ENCODE results near the gene USP49. TPM values are rescaled to one million over a fixed set of nuclear protein-coding genes. Genes with fewer than 3 reads are reported as not detected.
"Not testable (repeated sequence)": the region's sequence is repeated elsewhere in the genome, so short reads cannot be mapped to it uniquely, and the experiment has no call there.

USP49 gene
- 2.3 and 3.0 TPM in 2 replicates for total RNA-seq

DNA sequence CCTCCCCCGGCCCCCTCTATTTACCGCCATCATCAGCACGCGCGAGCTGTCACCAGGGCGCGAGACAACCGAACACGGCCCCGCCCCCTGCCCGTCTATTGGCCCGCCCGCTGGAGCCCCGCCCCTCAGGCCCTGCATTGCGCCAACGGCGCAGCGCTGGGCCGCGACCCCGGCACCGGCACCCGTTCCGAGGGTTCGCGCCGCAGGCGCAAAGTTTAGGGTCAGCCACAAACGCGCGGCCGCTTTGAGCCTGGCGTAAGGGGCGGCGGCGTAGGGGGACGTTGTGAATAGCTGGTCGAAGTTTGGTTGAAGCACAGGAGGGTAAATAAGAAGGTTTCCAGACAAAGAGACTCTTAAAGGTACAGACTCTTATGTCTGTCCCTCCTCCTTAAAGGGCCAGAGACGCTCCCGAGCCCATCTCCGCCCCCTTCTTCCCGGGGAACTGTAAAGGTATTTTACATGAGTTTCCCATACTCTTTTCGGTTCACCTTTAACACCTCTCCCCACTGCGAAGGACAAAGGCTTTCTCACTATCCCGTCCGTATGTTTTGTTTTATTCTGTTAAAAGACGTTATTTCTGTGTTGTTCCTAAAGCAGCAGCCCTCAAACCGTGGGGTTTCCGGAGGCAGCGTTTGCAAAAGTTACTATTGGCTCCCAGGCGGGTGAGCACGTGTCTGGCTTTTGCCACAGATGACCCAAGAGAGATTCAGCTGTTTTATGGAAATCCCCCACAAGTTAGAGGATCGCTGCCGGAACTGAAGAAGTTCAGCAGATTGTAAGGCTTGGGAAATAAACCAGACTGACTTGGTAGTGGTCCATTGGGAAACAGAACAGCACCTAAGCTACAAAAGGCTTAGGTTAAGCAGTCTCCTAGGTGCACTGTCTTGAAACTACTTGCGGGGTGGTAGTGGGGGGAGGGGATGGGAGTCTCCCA is at the start of gene USP49:
Gene USP49 (minus strand): TSS at position 76 of the 934 bp plus-strand sequence. CDS start 88,392 bp downstream, outside the sequence.
- peak within 1 kb of the TSS; percentile 89 for H3K4me3 ChIP-seq (ENCODE audit: low read depth, low read length)
- TF ChIP-seq, protein P1, sequence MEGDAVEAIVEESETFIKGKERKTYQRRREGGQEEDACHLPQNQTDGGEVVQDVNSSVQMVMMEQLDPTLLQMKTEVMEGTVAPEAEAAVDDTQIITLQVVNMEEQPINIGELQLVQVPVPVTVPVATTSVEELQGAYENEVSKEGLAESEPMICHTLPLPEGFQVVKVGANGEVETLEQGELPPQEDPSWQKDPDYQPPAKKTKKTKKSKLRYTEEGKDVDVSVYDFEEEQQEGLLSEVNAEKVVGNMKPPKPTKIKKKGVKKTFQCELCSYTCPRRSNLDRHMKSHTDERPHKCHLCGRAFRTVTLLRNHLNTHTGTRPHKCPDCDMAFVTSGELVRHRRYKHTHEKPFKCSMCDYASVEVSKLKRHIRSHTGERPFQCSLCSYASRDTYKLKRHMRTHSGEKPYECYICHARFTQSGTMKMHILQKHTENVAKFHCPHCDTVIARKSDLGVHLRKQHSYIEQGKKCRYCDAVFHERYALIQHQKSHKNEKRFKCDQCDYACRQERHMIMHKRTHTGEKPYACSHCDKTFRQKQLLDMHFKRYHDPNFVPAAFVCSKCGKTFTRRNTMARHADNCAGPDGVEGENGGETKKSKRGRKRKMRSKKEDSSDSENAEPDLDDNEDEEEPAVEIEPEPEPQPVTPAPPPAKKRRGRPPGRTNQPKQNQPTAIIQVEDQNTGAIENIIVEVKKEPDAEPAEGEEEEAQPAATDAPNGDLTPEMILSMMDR (IDR thresholded peaks at IDR 0.05; ENCODE audit: insufficient read depth, low read depth, low read length) = no peak
- peak; percentile 96 for DNase-seq (ENCODE audit: low read depth)

DNA sequence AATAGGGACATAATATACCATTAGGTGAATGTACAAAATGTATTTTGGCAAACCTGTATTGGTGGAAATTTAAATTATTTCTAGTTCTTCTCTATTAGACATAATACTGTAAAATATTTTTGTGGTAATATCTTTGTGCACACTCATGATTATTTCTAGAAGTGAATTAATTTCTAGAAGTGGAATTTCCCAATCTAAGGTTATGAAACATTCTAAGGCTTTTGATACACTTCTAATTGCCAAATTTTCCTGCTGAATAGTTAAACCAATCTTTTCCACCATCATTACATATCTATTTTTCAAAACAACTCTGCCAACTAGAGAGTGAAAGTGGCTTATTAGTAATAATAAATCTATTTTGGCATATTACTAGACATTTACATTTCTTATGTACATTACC is 48.3 kb upstream of the USP49 start:
- TF ChIP-seq, protein P1 (IDR thresholded peaks at IDR 0.05; ENCODE audit: insufficient read depth, low read depth, low read length) = no peak
- H3K4me3 ChIP-seq (ENCODE audit: low read depth, low read length) = no peak overlapping the region
- DNase-seq (ENCODE audit: low read depth) = no peak

DNA sequence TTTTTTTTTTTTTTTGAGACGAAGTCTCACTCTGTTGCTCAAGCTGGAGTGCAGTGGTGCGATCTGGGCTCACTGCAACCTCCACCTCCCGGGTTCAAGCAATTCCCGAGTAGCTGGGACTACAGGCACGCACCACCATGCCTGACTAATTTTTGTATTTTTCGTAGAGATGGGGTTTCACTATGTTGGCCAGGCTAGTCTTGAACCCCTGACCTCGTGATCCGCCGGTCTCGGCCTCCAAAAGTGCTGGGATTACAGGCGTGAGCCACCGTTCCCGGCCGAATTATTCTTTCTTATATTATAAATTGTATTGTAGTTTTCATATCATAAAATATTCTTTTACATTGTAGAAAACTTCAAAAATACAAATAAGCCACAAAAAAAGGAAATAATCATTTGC is 47.7 kb upstream of the USP49 start:
- not testable (repeated sequence) for DNase-seq (ENCODE audit: low read depth); H3K4me3 ChIP-seq (ENCODE audit: low read depth, low read length)

DNA sequence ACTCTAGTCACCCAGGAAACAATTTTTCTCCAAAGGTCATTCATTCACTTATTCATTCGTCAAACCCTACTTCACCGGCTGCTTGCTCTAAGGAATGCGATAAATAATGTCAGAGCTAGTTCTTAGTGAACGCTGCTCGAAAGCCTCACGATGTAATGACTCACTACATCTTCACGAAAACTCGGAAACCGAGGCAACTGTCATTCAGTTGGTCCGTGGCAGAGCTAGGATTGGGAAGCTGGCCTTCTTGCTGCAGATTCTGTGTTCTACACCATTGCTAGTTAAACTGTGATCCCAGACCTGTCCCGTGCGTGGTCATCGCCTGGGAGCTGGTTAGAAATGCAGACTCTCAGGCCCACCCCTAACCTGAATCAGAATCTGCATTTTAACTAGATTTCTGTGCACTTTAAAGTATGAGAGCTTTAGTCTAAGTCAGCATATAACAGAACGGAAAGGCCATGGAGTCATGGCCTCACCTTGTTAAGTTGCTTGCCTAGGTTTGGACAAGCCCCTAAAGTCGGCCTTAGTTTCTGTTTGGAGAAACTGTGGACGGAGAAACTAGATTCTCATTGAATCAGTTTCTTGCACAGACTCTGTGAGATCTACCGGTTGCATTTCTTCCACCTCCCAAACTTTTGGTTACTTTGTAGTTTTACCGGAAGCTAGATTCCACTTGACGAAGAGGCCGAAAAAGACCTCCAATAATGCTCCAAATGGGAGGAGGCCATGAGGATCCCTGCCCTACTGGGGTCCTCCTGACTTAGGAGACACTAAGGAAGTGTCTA is 47.1 kb upstream of the USP49 start:
- TF ChIP-seq, protein P1 (IDR thresholded peaks at IDR 0.05; ENCODE audit: insufficient read depth, low read depth, low read length) = no peak
- peak overlapping the region; percentile 55 for H3K4me3 ChIP-seq (ENCODE audit: low read depth, low read length)
- peak; percentile 88 for DNase-seq (ENCODE audit: low read depth)

DNA sequence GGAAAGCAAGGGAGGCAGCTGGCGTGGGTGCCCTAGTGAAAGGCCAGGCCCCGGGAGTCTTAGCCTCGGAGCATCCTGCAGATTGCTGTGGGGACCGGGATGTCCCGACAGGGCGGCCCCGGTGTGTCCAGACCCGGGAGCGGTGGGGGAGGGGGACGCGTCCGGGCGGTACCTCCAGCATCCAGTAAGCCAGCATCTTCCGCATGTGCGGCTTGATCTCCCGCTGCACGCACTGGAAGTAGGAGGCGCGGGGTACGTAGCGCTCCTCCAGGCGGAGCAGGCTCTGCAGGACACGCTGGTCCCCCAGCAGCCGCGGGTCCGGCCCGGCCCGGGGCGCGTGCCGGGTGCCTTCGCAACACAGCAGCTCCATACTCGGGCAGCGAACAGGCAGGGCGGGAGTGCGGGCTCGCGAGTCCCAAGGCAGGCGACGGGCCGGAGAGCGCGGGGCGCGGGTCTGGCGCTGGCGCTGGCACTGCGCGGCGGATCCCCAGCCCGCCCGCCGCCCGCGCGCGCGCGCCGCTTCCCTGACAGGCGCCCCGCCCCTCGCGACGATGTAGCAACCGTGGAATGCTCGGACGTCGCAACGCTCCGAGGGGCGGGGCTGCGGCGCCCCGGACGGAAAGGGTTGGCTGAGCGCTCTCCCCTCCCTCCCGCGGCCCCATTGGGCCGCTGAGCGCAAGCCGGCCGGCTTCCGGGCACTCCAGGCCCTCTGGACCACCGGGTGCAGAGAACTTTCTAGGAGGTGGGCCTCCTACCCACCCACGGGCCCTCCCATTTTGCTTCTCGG is 46.3 kb upstream of the USP49 start, which contains the start of gene CCND3:
Gene CCND3 (minus strand): TSS at position 529 of the 787 bp plus-strand sequence. CDS start 159 bp downstream, at position 370.
- TF ChIP-seq, protein P1 (IDR thresholded peaks at IDR 0.05; ENCODE audit: insufficient read depth, low read depth, low read length) = no peak
- peak; percentile 93 for DNase-seq (ENCODE audit: low read depth)
- peak within 1 kb of the TSS; percentile 72 for H3K4me3 ChIP-seq (ENCODE audit: low read depth, low read length)

DNA sequence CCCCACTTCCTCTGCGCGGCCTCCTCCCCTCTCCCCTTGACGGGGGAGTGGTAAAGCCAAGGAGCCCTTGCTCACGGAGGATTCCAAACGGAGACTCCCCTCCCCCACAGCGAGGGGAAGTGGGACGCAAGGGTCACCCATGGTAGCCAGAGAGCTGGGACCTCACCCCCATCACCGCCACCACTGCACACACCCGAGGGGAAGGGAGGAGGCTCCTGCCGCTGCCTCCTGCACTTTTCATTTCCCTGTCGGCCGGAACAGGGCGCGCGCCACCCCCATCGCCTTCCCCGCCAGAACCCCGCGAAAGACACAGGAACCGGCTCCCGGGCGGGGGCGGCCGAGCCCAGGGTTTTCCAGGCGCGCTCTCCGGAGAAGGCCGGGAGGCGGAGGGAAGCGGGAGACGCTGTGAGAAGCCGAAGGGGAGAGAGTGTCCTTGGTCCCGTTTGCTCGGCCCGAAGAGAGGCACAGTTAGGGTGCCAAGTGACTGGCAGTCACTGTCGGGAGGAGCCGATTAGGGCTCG is 45.6 kb upstream of the USP49 start:
- TF ChIP-seq, protein P1 (IDR thresholded peaks at IDR 0.05; ENCODE audit: insufficient read depth, low read depth, low read length) = no peak
- peak overlapping the region; percentile 72 for H3K4me3 ChIP-seq (ENCODE audit: low read depth, low read length)
- DNase-seq (ENCODE audit: low read depth) = peak; percentile 38

Data from fibroblast of villous mesenchyme (primary cell).